Prostate gland (tissue), 2 donors: ENCODE data around the gene SHROOM2. TPM values are rescaled to one million over a fixed set of nuclear protein-coding genes. Genes with fewer than 3 reads are reported as not detected.

Experiments used
- DNase-seq: peaks from one replicate; pipeline ENCODE4 v3.0.0-alpha.2; 2019; ENCODE audit warnings: low spot score
- H3K27ac ChIP-seq, 2 donors: fragments of 200-600 bp; sonication (generic); 2 replicates each; pipeline ENCODE4 v1.5.1; 2017 to 2019
- H3K27me3 ChIP-seq: fragments of 200-600 bp; sonication (generic); replicated peaks from 2 replicates; pipeline ENCODE4 v1.5.1; 2019; ENCODE audit not compliant: insufficient read depth
- H3K36me3 ChIP-seq, 2 donors: fragments of 200-600 bp; sonication (generic); 1 replicate in 1 of 2; 2 replicates in 1 of 2; pipeline versions ENCODE4 v1.5.1 to v1.8.1; 2017 to 2019
- H3K4me1 ChIP-seq: fragments of 200-600 bp; sonication (generic); replicated peaks from 2 replicates; pipeline ENCODE4 v1.5.1; 2019
- H3K4me3 ChIP-seq, 2 donors: fragments of 200-600 bp; sonication (generic); 2 replicates each; pipeline ENCODE4 v1.5.1; 2017 to 2019
- H3K9me3 ChIP-seq: fragments of 200-600 bp; sonication (generic); 2 replicates; pipeline ENCODE4 v1.5.1; 2017
- POLR2A ChIP-seq: fragments of 450-650 bp; IDR thresholded peaks from one replicate; pipeline ENCODE4 v1.6.1; 2016; ENCODE audit warnings: antibody characterized with exemption, mild to moderate bottlenecking
- POLR2AphosphoS5 ChIP-seq: sonication (generic); formaldehyde crosslinking; IDR thresholded peaks from one replicate; pipeline ENCODE4 v1.6.1; 2017; ENCODE audit warnings: antibody characterized with exemption
- WGBS: methylation state at CpG from one replicate; pipeline ENCODE4 v1.1.5; 2018; 5-methylcytosine and 5-hydroxymethylcytosine counted together
- intact Hi-C: fragments of 100-400 bp; cut with DNase I; formaldehyde crosslinking; loops from one replicate; pipeline ENCODE4 v1.14.2; 2022
- total RNA-seq, 2 donors: library from RNA; depleted of rRNA; stranded (reverse); fragments of >200 nt; gene quantifications; one replicate each; pipeline ENCODE4 v1.1.0, GENCODE V29; 2016
- TF ChIP-seq, protein P1 (sequence below), 4 experiments: fragments of 200-600 bp in 2 of 4; fragments of 450-650 bp in 2 of 4; sonication (generic) in 2 of 4; IDR thresholded peaks; 1 replicate in 3 of 4; 2 replicates in 1 of 4; pipeline ENCODE4 v1.5.1; 2016 to 2019; ENCODE audit warnings: antibody characterized with exemption in 4 of 4, mild to moderate bottlenecking in 2 of 4, moderate library complexity in 2 of 4

SHROOM2 gene
- total RNA-seq, 2 donors from 2014 or later = 36.8 to 71.3 TPM

DNA sequence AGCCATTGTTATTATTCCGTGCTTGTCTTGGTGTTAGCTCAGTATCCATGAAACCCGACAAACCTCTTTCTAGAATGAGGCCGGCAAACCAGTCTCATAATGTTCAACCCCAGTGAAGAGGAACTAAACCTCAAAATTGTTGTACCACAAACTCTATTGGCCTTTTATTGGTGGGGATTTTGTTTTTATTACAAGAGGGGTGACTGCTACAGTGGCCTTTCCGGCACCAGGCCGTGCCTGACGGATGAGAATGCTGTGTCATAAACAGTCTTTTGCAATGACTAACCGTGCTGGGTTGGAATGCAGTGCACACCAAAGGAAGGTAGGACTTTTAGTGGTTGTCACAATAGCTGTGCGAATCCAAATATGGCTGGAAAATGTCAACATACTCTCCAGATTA, 60.8 kb downstream of the SHROOM2 start:
- H3K27ac ChIP-seq = no peak overlapping the region
- H3K9me3 ChIP-seq = no peaks in the 10 kb centered on the region
- no peaks in the 10 kb centered on the region for H3K4me1 ChIP-seq
- no peaks in the 10 kb centered on the region for H3K27me3 ChIP-seq
- H3K4me3 ChIP-seq = no peak overlapping the region
- no peak for TF ChIP-seq POLR2AphosphoS5
- TF ChIP-seq, protein P1, sequence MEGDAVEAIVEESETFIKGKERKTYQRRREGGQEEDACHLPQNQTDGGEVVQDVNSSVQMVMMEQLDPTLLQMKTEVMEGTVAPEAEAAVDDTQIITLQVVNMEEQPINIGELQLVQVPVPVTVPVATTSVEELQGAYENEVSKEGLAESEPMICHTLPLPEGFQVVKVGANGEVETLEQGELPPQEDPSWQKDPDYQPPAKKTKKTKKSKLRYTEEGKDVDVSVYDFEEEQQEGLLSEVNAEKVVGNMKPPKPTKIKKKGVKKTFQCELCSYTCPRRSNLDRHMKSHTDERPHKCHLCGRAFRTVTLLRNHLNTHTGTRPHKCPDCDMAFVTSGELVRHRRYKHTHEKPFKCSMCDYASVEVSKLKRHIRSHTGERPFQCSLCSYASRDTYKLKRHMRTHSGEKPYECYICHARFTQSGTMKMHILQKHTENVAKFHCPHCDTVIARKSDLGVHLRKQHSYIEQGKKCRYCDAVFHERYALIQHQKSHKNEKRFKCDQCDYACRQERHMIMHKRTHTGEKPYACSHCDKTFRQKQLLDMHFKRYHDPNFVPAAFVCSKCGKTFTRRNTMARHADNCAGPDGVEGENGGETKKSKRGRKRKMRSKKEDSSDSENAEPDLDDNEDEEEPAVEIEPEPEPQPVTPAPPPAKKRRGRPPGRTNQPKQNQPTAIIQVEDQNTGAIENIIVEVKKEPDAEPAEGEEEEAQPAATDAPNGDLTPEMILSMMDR (IDR thresholded peaks at IDR 0.05) = no peak
- TF ChIP-seq POLR2A = no peak
- 63% methylated on average over 8 of the region's 8 CpGs for WGBS
- H3K36me3 ChIP-seq = no peaks in the 10 kb centered on the region
- intact Hi-C loops = no loop called here
- DNase-seq = no peak

DNA sequence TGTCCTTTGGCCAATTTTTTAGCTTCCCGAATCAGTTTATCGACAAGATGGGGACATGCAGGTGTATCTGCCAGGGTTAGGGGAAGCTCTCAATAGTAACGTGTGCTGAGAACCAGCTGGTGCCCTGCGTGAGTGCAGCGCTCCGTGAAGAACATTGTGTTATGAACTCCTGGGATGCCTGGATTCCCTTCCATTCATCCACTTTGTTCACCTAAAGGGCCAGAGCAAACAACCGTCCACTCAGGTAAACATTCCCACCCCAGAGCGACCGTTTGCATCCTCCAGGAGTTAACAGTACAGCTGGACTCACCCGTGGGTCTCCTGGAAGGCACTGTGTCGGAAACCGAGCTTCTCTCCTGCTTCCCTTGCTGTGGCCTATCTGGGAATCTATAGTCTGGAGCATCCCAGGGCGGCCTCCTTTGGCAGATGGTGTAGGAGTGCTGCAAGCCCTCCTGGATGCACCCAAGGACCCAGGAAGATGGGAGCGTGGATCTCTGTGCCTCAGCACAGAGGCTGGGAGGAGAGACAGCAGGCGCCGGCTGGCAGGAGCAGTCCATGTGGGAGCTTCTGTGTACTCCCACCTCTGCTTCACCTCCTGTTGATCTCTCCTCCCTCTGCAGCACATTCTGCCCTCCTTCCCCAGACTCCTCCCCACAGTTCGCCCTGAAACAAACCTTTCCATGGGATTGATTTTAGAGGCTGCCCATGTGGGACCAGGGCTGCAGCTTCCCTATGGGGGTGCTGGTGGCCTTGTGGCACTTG, 62.7 kb downstream of the SHROOM2 start:
- Histone ChIP-seq H3K9me3 (no peaks in the 10 kb centered on the region), H3K36me3 (no peaks in the 10 kb centered on the region), H3K27me3 (no peaks in the 10 kb centered on the region), H3K4me1 (no peaks in the 10 kb centered on the region), H3K27ac (no peak overlapping the region), H3K4me3 (no peak overlapping the region)
- 85% methylated on average over 16 of the region's 17 CpGs for WGBS
- intact Hi-C loops = no loop called here
- no peak for DNase-seq
- TF ChIP-seq POLR2AphosphoS5 (no peak), POLR2A (no peak)
- TF ChIP-seq, protein P1 (IDR thresholded peaks at IDR 0.05) = no peak

GRCh38 chrX:9851890-9852289, 65.7 kb downstream of the SHROOM2 start:
- Histone ChIP-seq H3K36me3 (no peaks in the 10 kb centered on the region), H3K27ac (no peak overlapping the region), H3K4me1 (no peaks in the 10 kb centered on the region), H3K4me3 (no peak overlapping the region), H3K27me3 (no peaks in the 10 kb centered on the region), H3K9me3 (no peaks in the 10 kb centered on the region)
- no peak for DNase-seq
- TF ChIP-seq, protein P1 (IDR thresholded peaks at IDR 0.05) = no peak
- TF ChIP-seq POLR2AphosphoS5 = no peak
- no peak for TF ChIP-seq POLR2A
- intact Hi-C loops = no loop called here
- whole genome bisulfite sequencing = 39% methylated on average over 6 of the region's 6 CpGs

DNA sequence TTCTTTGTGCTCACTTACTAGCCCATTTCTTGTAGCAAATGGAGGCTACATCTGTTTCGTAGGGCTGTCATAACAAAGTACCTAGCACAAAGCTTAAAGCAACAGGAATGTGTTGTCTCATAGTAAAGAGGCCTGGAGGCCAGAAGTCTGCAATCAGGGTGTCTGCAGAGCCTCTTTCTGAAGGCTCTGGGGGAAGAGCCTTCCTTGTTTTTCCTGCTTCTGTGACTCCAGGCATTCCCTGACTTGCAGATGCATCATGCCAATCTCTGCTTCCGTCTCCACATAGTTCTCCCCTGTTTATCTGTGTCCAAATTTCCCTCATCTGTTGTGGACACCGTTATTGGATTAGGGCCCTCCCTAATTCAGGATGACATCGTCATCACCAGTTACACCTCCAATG, 67.1 kb downstream of the SHROOM2 start:
- DNase-seq = no peak
- H3K4me1 ChIP-seq = no peaks in the 10 kb centered on the region
- WGBS = 60% methylated on average over 4 of the region's 4 CpGs
- no peaks in the 10 kb centered on the region for H3K9me3 ChIP-seq
- TF ChIP-seq POLR2A = no peak
- TF ChIP-seq POLR2AphosphoS5 = no peak
- TF ChIP-seq, protein P1 (IDR thresholded peaks at IDR 0.05) = no peak
- H3K36me3 ChIP-seq = no peaks in the 10 kb centered on the region
- no peak overlapping the region for H3K27ac ChIP-seq
- intact Hi-C loops = no loop called here
- H3K27me3 ChIP-seq = no peaks in the 10 kb centered on the region
- H3K4me3 ChIP-seq = no peak overlapping the region
